K562 (cell line): ENCODE results near the gene EMX1. TPM values are rescaled to one million over a fixed set of nuclear protein-coding genes. Genes with fewer than 3 reads are reported as not detected.

ENCODE experiments used
- ATAC-seq: fragments of 200-7000 bp; cut with Tn5 transposase; 3 replicates; pipeline ENCODE4 v1.9.1; 2020; ENCODE audit warnings: moderate library complexity
- BruUV-seq: library from RNA; stranded (reverse); fragments of 400-500 nt; replicated peaks from 2 replicates; lab custom pipeline; 2021; lab: Mats Ljungman, UMichigan
- CTCF ChIA-PET: fragments of 300-600 bp; formaldehyde crosslinking; extraction: SDS; loops from one replicate; lab custom pipeline; 2021; ENCODE audit warnings: low intra/inter-chr PET ratio; lab: Yijun Ruan, JAX
- POLR2A ChIA-PET: fragments of 300-600, 350-650 bp; sonication (Branson Sonifier 250); formaldehyde crosslinking; extraction: SDS; loops from one replicate; lab custom pipeline; 2021; ENCODE audit warnings: antibody characterized with exemption, inconsistent platforms; lab: Yijun Ruan, JAX
- DNase-seq, 4 experiments: peaks; one replicate each; pipeline versions ENCODE4 v3.0.0 to v3.0.0-alpha.2; 2011 to 2018; ENCODE audit warnings: low spot score in 3 of 4, mixed read lengths in 3 of 4; ENCODE audit errors: extremely low read depth in 1 of 4
- FAIRE-seq: peaks from 2 replicates; lab custom pipeline; 2011; peaks lifted over from hg19 to GRCh38; lab: Jason Lieb, UNC
- H2AFZ ChIP-seq: 2 replicates; pipeline ENCODE4 v1.6.0; 2011; ENCODE audit warnings: low read depth, low read length, control low read depth, inconsistent platforms
- H3K27ac ChIP-seq: fragments of 200-600 bp; 3 replicates; pipeline ENCODE4 v1.8.0; 2011; ENCODE audit warnings: low read depth, mild to moderate bottlenecking, control low read depth, inconsistent platforms, low read length, moderate library complexity, mixed read lengths; ENCODE audit errors: extremely low read depth
- H3K27me3 ChIP-seq, 2 experiments: fragments of 300-600 bp in 1 of 2; 2 replicates in 1 of 2; 3 replicates in 1 of 2; pipeline versions ENCODE4 v1.6.0 to v1.8.0; 2011; ENCODE audit warnings: inconsistent platforms in 2 of 2, low read length in 2 of 2, mild to moderate bottlenecking in 1 of 2, mixed read lengths in 1 of 2, moderate library complexity in 1 of 2; ENCODE audit not compliant: control insufficient read depth in 2 of 2, insufficient read depth in 2 of 2
- H3K36me3 ChIP-seq: fragments of 300-600 bp; 3 replicates; pipeline ENCODE4 v1.8.0; 2011; ENCODE audit warnings: mild to moderate bottlenecking, low read length, inconsistent platforms; ENCODE audit not compliant: control insufficient read depth, insufficient read depth
- H3K4me1 ChIP-seq, 2 experiments: fragments of 200-600 bp in 1 of 2; replicated peaks in 1 of 2; 2 replicates in 1 of 2; 3 replicates in 1 of 2; pipeline versions ENCODE4 v1.5.1 to v1.8.0; 2011; ENCODE audit warnings: inconsistent platforms in 2 of 2, low read length in 2 of 2, mild to moderate bottlenecking in 1 of 2, mixed read lengths in 1 of 2, moderate library complexity in 1 of 2; ENCODE audit not compliant: control insufficient read depth in 2 of 2, insufficient read depth in 2 of 2
- H3K4me2 ChIP-seq: 2 replicates; pipeline ENCODE4 v1.6.1; 2011; ENCODE audit warnings: low read length, control low read depth, inconsistent platforms, mixed read lengths; ENCODE audit not compliant: insufficient read depth
- H3K4me3 ChIP-seq: fragments of 200-600 bp; sonication (generic), shearing (Covaris generic); 2 replicates; pipeline ENCODE4 v1.5.1; 2016; ENCODE audit warnings: control low read depth, inconsistent platforms
- H3K79me2 ChIP-seq: fragments of 200-600 bp; 3 replicates; pipeline ENCODE4 v1.8.0; 2011; ENCODE audit warnings: low read length, inconsistent platforms; ENCODE audit not compliant: control insufficient read depth, insufficient read depth
- H3K9ac ChIP-seq, 2 experiments: 2 replicates each; pipeline versions ENCODE4 v1.6.0 to v1.6.1; 2011; ENCODE audit warnings: low read depth in 2 of 2, low read length in 2 of 2, control low read depth in 1 of 2, inconsistent platforms in 1 of 2, mild to moderate bottlenecking in 1 of 2, mixed read lengths in 1 of 2; ENCODE audit not compliant: insufficient read depth in 1 of 2
- H3K9me1 ChIP-seq: one replicate; pipeline ENCODE4 v1.6.0; 2011; ENCODE audit warnings: inconsistent platforms, mild to moderate bottlenecking, low read length, moderate library complexity; ENCODE audit not compliant: control insufficient read depth, insufficient read depth
- H3K9me3 ChIP-seq: replicated peaks from 2 replicates; pipeline ENCODE4 v1.5.1; 2011; ENCODE audit warnings: low read depth, low read length, inconsistent platforms; ENCODE audit not compliant: control insufficient read depth, insufficient read depth
- H4K20me1 ChIP-seq: replicated peaks from 2 replicates; pipeline ENCODE4 v1.6.1; 2011; ENCODE audit warnings: low read length, inconsistent platforms, mixed read lengths; ENCODE audit not compliant: control insufficient read depth, insufficient read depth
- ARID4B ChIP-seq: sonication (generic); formaldehyde crosslinking; IDR thresholded peaks from 2 replicates; pipeline ENCODE4 v1.8.0; 2022; ENCODE audit warnings: mild to moderate bottlenecking, missing genetic modification reagents
- ATF3 ChIP-seq, 2 experiments: fragments of 450-650 bp in 1 of 2; sonication (generic) in 1 of 2; formaldehyde crosslinking in 1 of 2; IDR thresholded peaks in 1 of 2; conservative IDR thresholded peaks in 1 of 2; 2 replicates each; pipeline versions ENCODE4 v1.6.1 to v1.8.1; 2016 to 2023; ENCODE audit warnings: mild to moderate bottlenecking in 2 of 2, moderate library complexity in 2 of 2, inconsistent platforms in 1 of 2, missing genetic modification reagents in 1 of 2
- ESRRB ChIP-seq: fragments of 250-450 bp; sonication (Bioruptor Pico); IDR thresholded peaks from 2 replicates; pipeline ENCODE4 v1.5.0; 2020; ENCODE audit warnings: mild to moderate bottlenecking, moderate library complexity, borderline replicate concordance
- ETV6 ChIP-seq, 3 experiments: fragments of 150-350 bp in 1 of 3; sonication (generic) in 1 of 3; formaldehyde crosslinking in 1 of 3; IDR thresholded peaks; 2 replicates each; pipeline versions ENCODE4 v1.6.1 to v1.8.0; 2014 to 2022; ENCODE audit warnings: borderline replicate concordance in 2 of 3, low read depth in 2 of 3, antibody characterized with exemption in 1 of 3, low read length in 1 of 3, mild to moderate bottlenecking in 1 of 3, missing genetic modification reagents in 1 of 3
- PRPF4 ChIP-seq: fragments of 200-400 bp; formaldehyde crosslinking; IDR thresholded peaks from one replicate; pipeline ENCODE4 v1.6.1; 2017; ENCODE audit warnings: low read length, low read depth, mild to moderate bottlenecking; ENCODE audit not compliant: insufficient read depth, poor library complexity, severe bottlenecking
- RBM22 ChIP-seq: fragments of 200-400 bp; formaldehyde crosslinking; IDR thresholded peaks from 2 replicates; pipeline ENCODE4 v1.6.1; 2018; ENCODE audit warnings: low read length, low read depth; ENCODE audit not compliant: poor library complexity, severe bottlenecking
- RUNX1 ChIP-seq: sonication (generic); IDR thresholded peaks from 2 replicates; pipeline ENCODE4 v1.6.1; 2016; ENCODE audit warnings: antibody characterized with exemption, low read depth
- SMARCE1 ChIP-seq: fragments of 450-650 bp; IDR thresholded peaks from 2 replicates; pipeline ENCODE4 v1.7.1; 2016; ENCODE audit warnings: mild to moderate bottlenecking
- TRIM28 ChIP-seq: fragments of 450-650 bp; IDR thresholded peaks from 2 replicates; pipeline ENCODE4 v1.6.1; 2017
- ZBTB33 ChIP-seq: sonication (generic); formaldehyde crosslinking; IDR thresholded peaks from 2 replicates; pipeline ENCODE4 v1.8.1; 2023; ENCODE audit warnings: mild to moderate bottlenecking, missing genetic modification reagents
- WGBS: fragments of 100-300 bp; shearing (Covaris generic); methylation state at CpG from one replicate; pipeline ENCODE4 v1.1.6; 2016; ENCODE audit warnings: low coverage, mixed read lengths; ENCODE audit not compliant: insufficient coverage; ENCODE audit errors: missing lambda C conversion rate; 5-methylcytosine and 5-hydroxymethylcytosine counted together
- in situ Hi-C: fragments of 300-500 bp; cut with MboI; formaldehyde crosslinking; loops from 4 replicates; pipeline ENCODE4 v1.15.0; 2018; ENCODE audit warnings: inconsistent platforms, mixed read lengths
- intact Hi-C: fragments of 100-400 bp; cut with micrococcal nuclease; formaldehyde crosslinking; loops from 2 replicates; pipeline ENCODE4 v1.14.2; 2022
- polyA plus RNA-seq, 8 experiments: library from polyadenylated mRNA; depleted of rRNA in 4 of 8; stranded (reverse) in 5 of 8; unstranded in 3 of 8; fragments of >200 nt; fragmentation: Nextera tagmentation in 2 of 8; fragmentation: Illumina TruSeq in 1 of 8; extraction: Ambion mirVana in 2 of 8; extraction: Trizol in 1 of 8; gene quantifications; 2 replicates each; pipeline versions ENCODE4 v1.2.1 to v1.2.3, GENCODE V29; 2011 to 2014; ENCODE audit warnings: inconsistent platforms in 1 of 8, missing spikeins in 1 of 8
- total RNA-seq, 7 experiments: library from RNA; depleted of rRNA in 6 of 7; stranded (reverse); fragments of >200 nt in 6 of 7; fragmentation: Illumina TruSeq in 2 of 7; extraction: Trizol in 2 of 7; gene quantifications; 2 replicates each; pipeline versions ENCODE4 v1.2.1 to v1.2.3, GENCODE V29; 2011 to 2021; ENCODE audit warnings: low replicate concordance in 1 of 7

The EMX1 gene
- total and polyA plus RNA-seq, 9 of the 15 experiments (the other 6 are each of a cell fraction or from before 2014, with no cell fraction given), result 0.10 to 0.32 (median 0.21) TPM; not detected in 6

GRCh38 chr2:72975017-72975416 lies 57.7 kb downstream of the EMX1 start (continued):
- TF ChIP-seq ARID4B (no peak), RUNX1 (no peak)

DNA sequence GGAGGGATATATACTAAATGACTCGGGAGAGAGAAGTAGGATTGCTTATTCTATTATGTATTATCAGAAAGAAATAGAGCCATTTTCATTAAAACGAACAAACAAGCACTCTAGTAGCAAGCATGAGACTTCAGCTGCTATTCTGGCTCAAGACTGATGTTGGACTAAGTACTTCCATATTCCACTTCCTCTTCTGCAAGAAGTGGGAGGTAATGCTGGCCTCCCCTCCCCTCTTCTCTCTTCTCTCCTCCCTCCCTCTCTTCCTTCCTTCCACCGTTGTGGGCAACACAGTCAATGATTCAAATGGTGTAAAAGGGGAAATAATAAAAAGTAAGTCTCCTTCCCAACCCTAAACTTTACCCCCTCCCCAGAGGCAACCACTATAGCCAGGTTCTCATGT lies 62.6 kb downstream of the EMX1 start:
- no peak overlapping the region for H3K4me2 ChIP-seq
- no peaks in the 10 kb centered on the region for H3K36me3 ChIP-seq
- no peaks in the 10 kb centered on the region for H3K79me2 ChIP-seq
- H3K4me1 ChIP-seq, result peaks cover 0 to 6% of the 10 kb centered on the region in 2 experiments; a peak in 2 of 5 replicates
- H2AFZ ChIP-seq, result no peak overlapping the region
- 27% methylated on average over 3 of the region's 3 CpGs for WGBS
- intact Hi-C loops, result loop anchor here (10.0 kb wide), 1 partner anchor 275 kb away; no protein-coding TSS in a partner anchor
- no TSS peak for BruUV-seq
- ATAC-seq, result peak; percentile 61
- FAIRE-seq, result peak; percentile 29
- no peak overlapping the region for H3K27ac ChIP-seq
- no peaks in the 10 kb centered on the region for H3K9me3 ChIP-seq
- ChIA-PET POLR2A (interaction anchor here (1.0 kb wide), 1 partner anchor 256 kb away, joined by 4 read pairs; no protein-coding TSS in a partner anchor), CTCF (no interaction called here)
- no peak overlapping the region for H3K9ac ChIP-seq
- in situ Hi-C loops, result no loop called here
- H4K20me1 ChIP-seq, result no peaks in the 10 kb centered on the region
- no peaks in the 10 kb centered on the region for H3K27me3 ChIP-seq
- no peak overlapping the region for H3K4me3 ChIP-seq
- DNase-seq, result peak in 1 of 4 experiments; percentile 13
- no peaks in the 10 kb centered on the region for H3K9me1 ChIP-seq
- TF ChIP-seq SMARCE1 (peak; percentile 47; the same call in 1 of the 2 replicates), RBM22 (no peak), PRPF4 (no peak), ESRRB (no peak), ETV6 (IDR thresholded peaks at IDR 0.05; ENCODE audit: borderline replicate concordance in 1 of 2, low read depth in 2 of 2, low read length in 1 of 2) (peak; percentile 42 to 80; a peak in 3 of 4 replicates), ETV6 (CRISPR knock-in tag; IDR thresholded peaks at IDR 0.05; ENCODE audit: borderline replicate concordance) (no peak), ZBTB33 (CRISPR knock-in tag) (no peak), ATF3 (IDR thresholded peaks at IDR 0.05) (no peak), ATF3 (CRISPR knock-in tag; conservative IDR thresholded peaks at IDR 0.05) (no peak), TRIM28 (no peak)
